HepG2 (cell line): ENCODE measurements around the gene TSC22D1. TPM values are rescaled to one million over a fixed set of nuclear protein-coding genes. Genes with fewer than 3 reads are reported as not detected.

Experiments
- ATAC-seq: fragments of 200-7000 bp; cut with Tn5 transposase; 3 replicates; pipeline ENCODE4 v1.9.1; 2020; ENCODE audit warnings: mild to moderate bottlenecking, moderate library complexity
- BruUV-seq: library from RNA; stranded (reverse); fragments of 400-500 nt; replicated peaks from 2 replicates; lab custom pipeline; 2021; lab: Mats Ljungman, UMichigan
- CTCF ChIA-PET: fragments of 300-600 bp; formaldehyde crosslinking; extraction: SDS; loops from one replicate; lab custom pipeline; 2021; ENCODE audit warnings: low total read pairs, inconsistent platforms, low intra/inter-chr PET ratio; lab: Yijun Ruan, JAX
- POLR2A ChIA-PET: fragments of 350-600 bp; sonication (Branson Sonifier 250); formaldehyde crosslinking; loops from one replicate; lab custom pipeline; 2020; ENCODE audit warnings: antibody characterized with exemption, inconsistent platforms; lab: Yijun Ruan, JAX
- DNase-seq: peaks from one replicate; pipeline ENCODE4 v3.0.0-alpha.2; 2015; ENCODE audit warnings: low spot score
- FAIRE-seq: peaks from 3 replicates; lab custom pipeline; 2011; peaks lifted over from hg19 to GRCh38; lab: Jason Lieb, UNC
- H2AFZ ChIP-seq: one replicate; pipeline ENCODE4 v1.6.1; 2011; ENCODE audit warnings: low read length, inconsistent platforms
- H3K27ac ChIP-seq: fragments of 300-600 bp; 3 replicates; pipeline ENCODE4 v1.8.0; 2011; ENCODE audit warnings: mixed run types, mild to moderate bottlenecking, mixed read lengths, low read length, inconsistent platforms; ENCODE audit not compliant: insufficient read depth; ENCODE audit errors: extremely low read length
- H3K27me3 ChIP-seq, 2 experiments: fragments of 200-600 bp in 1 of 2; 2 replicates in 1 of 2; 3 replicates in 1 of 2; pipeline versions ENCODE4 v1.6.0 to v1.8.0; 2011; ENCODE audit warnings: low read length in 2 of 2, mild to moderate bottlenecking in 2 of 2, moderate library complexity in 2 of 2, inconsistent platforms in 1 of 2; ENCODE audit not compliant: insufficient read depth in 2 of 2, control insufficient read depth in 1 of 2
- H3K36me3 ChIP-seq, 2 experiments: fragments of 200-600 bp in 1 of 2; replicated peaks in 1 of 2; 2 replicates in 1 of 2; 3 replicates in 1 of 2; pipeline versions ENCODE4 v1.5.1 to v1.8.0; 2011; ENCODE audit warnings: low read length in 2 of 2, inconsistent platforms in 1 of 2; ENCODE audit not compliant: insufficient read depth in 2 of 2, control insufficient read depth in 1 of 2
- H3K4me1 ChIP-seq: 2 replicates; pipeline ENCODE4 v1.5.1; 2012; ENCODE audit warnings: low read length, inconsistent platforms; ENCODE audit not compliant: insufficient read depth
- H3K4me2 ChIP-seq: 2 replicates; pipeline ENCODE4 v1.6.0; 2011; ENCODE audit warnings: low read depth, low read length, inconsistent platforms
- H3K4me3 ChIP-seq, 3 experiments: fragments of 200-600 bp in 1 of 3; sonication (generic), shearing (Covaris generic) in 1 of 3; replicated peaks in 1 of 3; 2 replicates each; pipeline ENCODE4 v1.5.1; 2011 to 2016; ENCODE audit warnings: low read length in 3 of 3, inconsistent platforms in 2 of 3, low read depth in 2 of 3, mild to moderate bottlenecking in 2 of 3, control low read depth in 1 of 3, mixed read lengths in 1 of 3; ENCODE audit not compliant: insufficient read depth in 1 of 3
- H3K79me2 ChIP-seq: one replicate; pipeline ENCODE4 v1.6.1; 2011; ENCODE audit warnings: low read length, inconsistent platforms; ENCODE audit not compliant: insufficient read depth
- H3K9ac ChIP-seq: 2 replicates; pipeline ENCODE4 v1.6.0; 2011; ENCODE audit warnings: mild to moderate bottlenecking, low read depth, low read length, inconsistent platforms; ENCODE audit not compliant: insufficient read depth
- H3K9me3 ChIP-seq: 2 replicates; pipeline ENCODE4 v1.5.1; 2012; ENCODE audit warnings: mild to moderate bottlenecking, low read length
- H4K20me1 ChIP-seq: 2 replicates; pipeline ENCODE4 v1.6.0; 2011; ENCODE audit warnings: inconsistent platforms, mild to moderate bottlenecking, low read length, moderate library complexity; ENCODE audit not compliant: insufficient read depth
- FOXP1 ChIP-seq, 2 experiments: fragments of 450-650 bp in 1 of 2; IDR thresholded peaks; 2 replicates each; pipeline ENCODE4 v1.6.1; 2017 to 2018; ENCODE audit warnings: antibody characterized with exemption in 1 of 2
- GFI1 ChIP-seq: sonication (generic); formaldehyde crosslinking; IDR thresholded peaks from 2 replicates; pipeline ENCODE4 v1.5.0; 2020; ENCODE audit warnings: missing genetic modification reagents, mild to moderate bottlenecking, borderline replicate concordance
- PHF21A ChIP-seq: sonication (generic); formaldehyde crosslinking; IDR thresholded peaks from 2 replicates; pipeline ENCODE4 v1.5.0; 2020; ENCODE audit warnings: mild to moderate bottlenecking, missing genetic modification reagents
- RFXAP ChIP-seq: sonication (generic); formaldehyde crosslinking; IDR thresholded peaks from 2 replicates; pipeline ENCODE4 v1.4.0; 2020; ENCODE audit warnings: missing genetic modification reagents, borderline replicate concordance
- SMYD3 ChIP-seq: sonication (generic); formaldehyde crosslinking; IDR thresholded peaks from 2 replicates; pipeline ENCODE4 v1.8.1; 2023; ENCODE audit warnings: mild to moderate bottlenecking, missing genetic modification reagents
- ZNF468 ChIP-seq: sonication (generic); formaldehyde crosslinking; IDR thresholded peaks from 2 replicates; pipeline ENCODE4 v1.8.0; 2022; ENCODE audit warnings: mild to moderate bottlenecking, moderate library complexity, missing genetic modification reagents
- ZNF570 ChIP-seq: sonication (generic); formaldehyde crosslinking; IDR thresholded peaks from 2 replicates; pipeline ENCODE4 v1.4.0; 2020; ENCODE audit warnings: mild to moderate bottlenecking, missing genetic modification reagents, borderline replicate concordance
- ZNF672 ChIP-seq: sonication (generic); formaldehyde crosslinking; IDR thresholded peaks from 2 replicates; pipeline ENCODE4 v1.8.1; 2022; ENCODE audit warnings: missing genetic modification reagents
- ZNF703 ChIP-seq: sonication (generic); formaldehyde crosslinking; IDR thresholded peaks from 2 replicates; pipeline ENCODE4 v1.5.1; 2020; ENCODE audit warnings: missing genetic modification reagents, mild to moderate bottlenecking, moderate library complexity, borderline replicate concordance
- WGBS: methylation state at CpG from one replicate; pipeline ENCODE4 v1.1.6; 2017; ENCODE audit warnings: low lambda C conversion rate; 5-methylcytosine and 5-hydroxymethylcytosine counted together
- in situ Hi-C: cut with HindIII; loops from 2 replicates; pipeline ENCODE4 v1.10.0; 2017; ENCODE audit warnings: low pct_unique_long_range_greater_than_20kb; ENCODE audit not compliant: extremely low pct_ligation_motif_present
- intact Hi-C: fragments of 100-400 bp; cut with micrococcal nuclease; formaldehyde crosslinking; loops from one replicate; pipeline ENCODE4 v1.10.0; 2022; ENCODE audit not compliant: unreplicated experiment
- polyA plus RNA-seq, 8 experiments: library from polyadenylated mRNA; depleted of rRNA in 3 of 8; stranded (reverse) in 7 of 8; unstranded in 1 of 8; fragments of >200 nt; fragmentation: Illumina TruSeq in 4 of 8; extraction: Trizol in 4 of 8; gene quantifications; 2 replicates each; pipeline versions ENCODE4 v1.2.1 to v1.2.3, GENCODE V29; 2011 to 2016; ENCODE audit warnings: low read depth in 4 of 8, missing spikeins in 1 of 8, mixed read lengths in 1 of 8; ENCODE audit not compliant: insufficient read depth in 1 of 8
- total RNA-seq, 5 experiments: library from RNA; depleted of rRNA; stranded (reverse); fragments of >200 nt; fragmentation: Illumina TruSeq; extraction: Trizol; gene quantifications; 2 replicates each; pipeline ENCODE4 v1.2.3, GENCODE V29; 2016; ENCODE audit warnings: low read depth in 1 of 5
- TF ChIP-seq, protein P1 (sequence below): IDR thresholded peaks from 2 replicates; pipeline ENCODE4 v1.6.1; 2012; ENCODE audit warnings: low read depth, low read length, improper control_type of control experiment
- TF ChIP-seq, protein P2 (sequence below): sonication (generic); formaldehyde crosslinking; IDR thresholded peaks from 2 replicates; pipeline ENCODE4 v1.5.0; 2020; ENCODE audit warnings: mild to moderate bottlenecking, missing genetic modification reagents
- TF ChIP-seq, protein P3 (sequence below): sonication (generic); formaldehyde crosslinking; IDR thresholded peaks from 2 replicates; pipeline ENCODE4 v1.9.0; 2021; ENCODE audit warnings: missing genetic modification reagents, mild to moderate bottlenecking, borderline replicate concordance
- TF ChIP-seq, protein P4 (sequence below): sonication (generic); formaldehyde crosslinking; IDR thresholded peaks from 2 replicates; pipeline ENCODE4 v1.4.0; 2020; ENCODE audit warnings: missing genetic modification reagents

The TSC22D1 gene
- total and polyA plus RNA-seq, 2 of the 13 experiments (the other 11 are each of a cell fraction or from before 2014, with no cell fraction given) = 18.4 to 35.7 TPM

DNA sequence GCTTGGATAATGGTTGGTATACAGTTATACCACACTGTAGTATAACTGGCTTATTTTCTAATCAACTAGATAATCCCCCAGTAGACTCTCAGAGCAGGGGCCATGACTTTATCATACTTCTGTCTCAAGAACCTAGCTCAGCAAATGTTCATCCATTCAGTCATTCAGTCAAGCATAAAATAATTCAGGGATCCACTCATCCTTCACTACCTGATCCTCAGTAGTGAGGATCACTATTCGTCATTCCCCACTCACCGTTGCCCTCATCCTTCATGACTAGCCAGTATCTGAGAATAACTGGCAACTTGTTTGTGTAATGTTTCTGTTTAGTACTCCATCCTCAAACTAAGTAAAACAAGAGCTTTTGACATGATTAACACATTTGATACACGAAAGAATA is 77.6 kb downstream of the TSC22D1 start:
- Histone ChIP-seq H2AFZ (no peak overlapping the region), H3K36me3 (no peaks in the 10 kb centered on the region), H4K20me1 (no peaks in the 10 kb centered on the region), H3K4me1 (peaks cover 5% of the 10 kb centered on the region; the same call in 1 of the 2 replicates), H3K4me3 (no peak overlapping the region), H3K9ac (no peak overlapping the region), H3K27me3 (no peaks in the 10 kb centered on the region), H3K4me2 (no peak overlapping the region), H3K27ac (no peak overlapping the region), H3K79me2 (no peaks in the 10 kb centered on the region), H3K9me3 (no peaks in the 10 kb centered on the region)
- DNase-seq = no peak
- 95% methylated on average over 3 of the region's 3 CpGs for WGBS
- no peak for ATAC-seq
- TF ChIP-seq ZNF703 (CRISPR knock-in tag) (no peak), ZNF570 (CRISPR knock-in tag) (no peak), ZNF468 (no peak), RFXAP (CRISPR knock-in tag) (no peak), SMYD3 (CRISPR knock-in tag) (no peak)
- no peak for FAIRE-seq
- ChIA-PET CTCF (no interaction called here), POLR2A (no interaction called here)
- in situ Hi-C loops (no loop called here), intact Hi-C loops (no loop called here)
- no TSS peak for BruUV-seq

DNA sequence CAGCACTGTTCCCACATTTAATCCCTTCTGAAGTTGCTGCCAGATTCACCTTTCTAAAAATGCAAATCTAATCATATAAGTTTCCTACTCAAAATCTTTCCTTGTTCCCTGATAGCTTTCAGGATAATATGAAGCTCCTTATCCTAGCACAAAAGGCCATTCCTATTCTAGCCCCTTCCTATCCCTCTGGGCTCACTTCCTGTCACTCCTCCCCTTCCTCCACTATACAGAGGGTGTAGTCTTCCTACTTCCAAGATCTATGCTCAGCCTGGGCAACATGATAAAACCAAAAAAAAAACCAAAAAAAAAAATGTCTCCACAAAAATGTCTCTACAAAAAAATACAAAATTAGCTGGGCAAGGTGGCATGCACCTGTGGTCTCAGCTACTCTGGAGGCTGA is 78.3 kb downstream of the TSC22D1 start:
- Histone ChIP-seq H3K27me3 (no peaks in the 10 kb centered on the region), H3K4me1 (peaks cover 5% of the 10 kb centered on the region; the same call in 1 of the 2 replicates), H2AFZ (no peak overlapping the region), H3K9ac (no peak overlapping the region), H3K79me2 (no peaks in the 10 kb centered on the region), H4K20me1 (no peaks in the 10 kb centered on the region), H3K36me3 (no peaks in the 10 kb centered on the region), H3K4me2 (no peak overlapping the region), H3K9me3 (no peaks in the 10 kb centered on the region), H3K27ac (no peak overlapping the region), H3K4me3 (no peak overlapping the region)
- ChIA-PET POLR2A (no interaction called here), CTCF (no interaction called here)
- no peak for FAIRE-seq
- no TSS peak for BruUV-seq
- in situ Hi-C loops = no loop called here
- ATAC-seq = no peak
- intact Hi-C loops = no loop called here
- no peak for DNase-seq
- TF ChIP-seq, protein P1, sequence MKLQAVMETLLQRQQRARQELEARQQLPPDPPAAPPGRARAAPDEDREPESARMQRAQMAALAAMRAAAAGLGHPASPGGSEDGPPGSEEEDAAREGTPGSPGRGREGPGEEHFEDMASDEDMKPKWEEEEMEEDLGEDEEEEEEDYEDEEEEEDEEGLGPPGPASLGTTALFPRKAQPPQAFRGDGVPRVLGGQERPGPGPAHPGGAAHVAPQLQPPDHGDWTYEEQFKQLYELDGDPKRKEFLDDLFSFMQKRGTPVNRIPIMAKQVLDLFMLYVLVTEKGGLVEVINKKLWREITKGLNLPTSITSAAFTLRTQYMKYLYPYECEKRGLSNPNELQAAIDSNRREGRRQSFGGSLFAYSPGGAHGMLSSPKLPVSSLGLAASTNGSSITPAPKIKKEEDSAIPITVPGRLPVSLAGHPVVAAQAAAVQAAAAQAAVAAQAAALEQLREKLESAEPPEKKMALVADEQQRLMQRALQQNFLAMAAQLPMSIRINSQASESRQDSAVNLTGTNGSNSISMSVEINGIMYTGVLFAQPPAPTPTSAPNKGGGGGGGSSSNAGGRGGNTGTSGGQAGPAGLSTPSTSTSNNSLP = no peak
- TF ChIP-seq FOXP1 (IDR thresholded peaks at IDR 0.05) = no peak
- TF ChIP-seq FOXP1 (CRISPR knock-in tag; IDR thresholded peaks at IDR 0.05) = no peak
- no peak for TF ChIP-seq ZNF672 (CRISPR knock-in tag)
- no peak for TF ChIP-seq GFI1 (CRISPR knock-in tag)
- TF ChIP-seq, protein P2, sequence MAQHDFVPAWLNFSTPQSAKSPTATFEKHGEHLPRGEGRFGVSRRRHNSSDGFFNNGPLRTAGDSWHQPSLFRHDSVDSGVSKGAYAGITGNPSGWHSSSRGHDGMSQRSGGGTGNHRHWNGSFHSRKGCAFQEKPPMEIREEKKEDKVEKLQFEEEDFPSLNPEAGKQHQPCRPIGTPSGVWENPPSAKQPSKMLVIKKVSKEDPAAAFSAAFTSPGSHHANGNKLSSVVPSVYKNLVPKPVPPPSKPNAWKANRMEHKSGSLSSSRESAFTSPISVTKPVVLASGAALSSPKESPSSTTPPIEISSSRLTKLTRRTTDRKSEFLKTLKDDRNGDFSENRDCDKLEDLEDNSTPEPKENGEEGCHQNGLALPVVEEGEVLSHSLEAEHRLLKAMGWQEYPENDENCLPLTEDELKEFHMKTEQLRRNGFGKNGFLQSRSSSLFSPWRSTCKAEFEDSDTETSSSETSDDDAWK = no peak
- TF ChIP-seq, protein P3, sequence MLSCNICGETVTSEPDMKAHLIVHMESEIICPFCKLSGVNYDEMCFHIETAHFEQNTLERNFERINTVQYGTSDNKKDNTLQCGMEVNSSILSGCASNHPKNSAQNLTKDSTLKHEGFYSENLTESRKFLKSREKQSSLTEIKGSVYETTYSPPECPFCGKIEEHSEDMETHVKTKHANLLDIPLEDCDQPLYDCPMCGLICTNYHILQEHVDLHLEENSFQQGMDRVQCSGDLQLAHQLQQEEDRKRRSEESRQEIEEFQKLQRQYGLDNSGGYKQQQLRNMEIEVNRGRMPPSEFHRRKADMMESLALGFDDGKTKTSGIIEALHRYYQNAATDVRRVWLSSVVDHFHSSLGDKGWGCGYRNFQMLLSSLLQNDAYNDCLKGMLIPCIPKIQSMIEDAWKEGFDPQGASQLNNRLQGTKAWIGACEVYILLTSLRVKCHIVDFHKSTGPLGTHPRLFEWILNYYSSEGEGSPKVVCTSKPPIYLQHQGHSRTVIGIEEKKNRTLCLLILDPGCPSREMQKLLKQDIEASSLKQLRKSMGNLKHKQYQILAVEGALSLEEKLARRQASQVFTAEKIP (CRISPR knock-in tag) = no peak
- no peak for TF ChIP-seq PHF21A (CRISPR knock-in tag)
- TF ChIP-seq, protein P4, sequence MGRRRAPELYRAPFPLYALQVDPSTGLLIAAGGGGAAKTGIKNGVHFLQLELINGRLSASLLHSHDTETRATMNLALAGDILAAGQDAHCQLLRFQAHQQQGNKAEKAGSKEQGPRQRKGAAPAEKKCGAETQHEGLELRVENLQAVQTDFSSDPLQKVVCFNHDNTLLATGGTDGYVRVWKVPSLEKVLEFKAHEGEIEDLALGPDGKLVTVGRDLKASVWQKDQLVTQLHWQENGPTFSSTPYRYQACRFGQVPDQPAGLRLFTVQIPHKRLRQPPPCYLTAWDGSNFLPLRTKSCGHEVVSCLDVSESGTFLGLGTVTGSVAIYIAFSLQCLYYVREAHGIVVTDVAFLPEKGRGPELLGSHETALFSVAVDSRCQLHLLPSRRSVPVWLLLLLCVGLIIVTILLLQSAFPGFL = no peak
